Measurements from ENCODE around the gene GNPAT.

- TF ChIP-seq EZH2 (IDR thresholded peaks at IDR 0.05; ENCODE audit: insufficient read depth, poor library complexity, severe bottlenecking): no peak
- TF ChIP-seq EZH2phosphoT487 (IDR thresholded peaks at IDR 0.05; ENCODE audit: insufficient read depth, low read depth): no peak
Observed at GRCh38 chr1:231203259-231204057, 37.6 kb upstream of the GNPAT start.
